Activated T-cell treated with anti-CD3 and anti-CD28 coated beads, Interleukin-2, amount 50 U/mL, for 24 hours (primary cell): Measurements from ENCODE around the gene CRLF2.
A peak's percentile ranks its signal among the peaks of the same experiment; 100 is the strongest.
"Not testable (repeated sequence)": the region's sequence is repeated elsewhere in the genome, so short reads cannot be mapped to it uniquely, and the experiment has no call there.

ENCODE experiments used
- DNase-seq: peaks from one replicate; pipeline ENCODE4 v3.0.0-alpha.2; 2020
- H3K27ac Mint-ChIP-seq: 2 replicates; pipeline ENCODE4 v1.8.0; 2020; ENCODE audit warnings: mild to moderate bottlenecking, mixed read lengths
- H3K27me3 Mint-ChIP-seq: 2 replicates; pipeline ENCODE4 v1.8.0; 2020; ENCODE audit warnings: mixed read lengths
- H3K36me3 Mint-ChIP-seq: 2 replicates; pipeline ENCODE4 v1.8.0; 2020; ENCODE audit warnings: low read depth, mixed read lengths
- H3K4me1 Mint-ChIP-seq: 2 replicates; pipeline ENCODE4 v1.8.0; 2020; ENCODE audit warnings: low read depth, mixed read lengths
- H3K4me3 Mint-ChIP-seq: 2 replicates; pipeline ENCODE4 v1.8.0; 2020; ENCODE audit warnings: mild to moderate bottlenecking, moderate library complexity, mixed read lengths
- H3K9me3 Mint-ChIP-seq: 2 replicates; pipeline ENCODE4 v1.8.0; 2020; ENCODE audit warnings: mixed read lengths

The CRLF2 gene

DNA sequence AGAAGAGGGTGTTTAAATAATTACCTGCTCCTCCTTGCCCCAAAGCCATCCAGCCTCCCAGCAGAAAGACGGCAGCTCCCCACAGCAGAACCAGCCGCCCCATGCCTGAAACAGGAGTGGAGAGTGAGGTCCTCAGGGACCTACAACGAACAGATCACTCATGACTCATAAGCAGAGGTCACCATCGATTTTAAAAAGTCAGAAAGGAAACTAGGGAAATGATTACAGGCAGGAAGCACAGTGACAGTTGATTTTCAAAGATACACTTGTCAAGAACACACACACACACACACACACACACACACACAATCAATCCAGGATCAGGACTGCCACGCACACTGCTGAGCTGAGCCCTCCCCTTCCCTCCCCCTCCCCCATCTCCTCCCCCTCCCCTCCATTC lies at the start of gene CRLF2:
Gene CRLF2 (minus strand): TSS at position 118 of the 400 bp plus-strand sequence. CDS start 15 bp downstream, at position 103.
- no peak for DNase-seq
- Mint-ChIP-seq H3K4me3 (peak within 1 kb of the TSS; percentile 18), H3K9me3 (peaks cover 2% of the 10 kb centered on the region), H3K27ac (peak within 1 kb of the TSS; percentile 65), H3K27me3 (peaks cover 35% of the 10 kb centered on the region), H3K4me1 (peaks cover 31% of the 10 kb centered on the region), H3K36me3 (no peaks in the 10 kb centered on the region)

GRCh38 chrX:1261771-1262170 lies 49.3 kb upstream of the CRLF2 start:
- not testable (repeated sequence) for H3K27ac Mint-ChIP-seq, H3K4me1 Mint-ChIP-seq, H3K27me3 Mint-ChIP-seq, DNase-seq, H3K4me3 Mint-ChIP-seq, H3K36me3 Mint-ChIP-seq, H3K9me3 Mint-ChIP-seq

DNA sequence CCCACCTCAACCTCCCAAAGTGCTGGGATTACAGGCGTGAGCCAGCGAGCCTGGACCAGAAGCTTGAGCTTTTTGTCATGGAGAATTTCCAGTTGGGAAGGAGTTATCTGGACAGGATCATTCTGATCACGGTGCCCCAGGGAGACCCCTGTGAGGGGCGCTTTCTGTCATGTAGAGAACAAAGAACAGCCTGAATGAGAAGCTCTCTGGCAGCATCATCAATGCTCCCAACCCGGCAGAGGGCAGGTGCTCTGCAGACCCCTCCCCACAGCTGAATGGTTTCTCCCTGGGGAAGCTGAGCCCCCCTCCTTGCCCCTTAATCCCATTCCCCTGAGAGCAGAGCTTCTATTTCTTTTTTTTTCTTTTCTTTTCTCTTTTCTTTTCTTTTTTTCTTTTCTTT lies 48.8 kb upstream of the CRLF2 start:
- H3K4me3 Mint-ChIP-seq, result no peak overlapping the region
- no peak for DNase-seq
- no peaks in the 10 kb centered on the region for H3K4me1 Mint-ChIP-seq
- H3K9me3 Mint-ChIP-seq, result peaks cover 3% of the 10 kb centered on the region
- H3K36me3 Mint-ChIP-seq, result no peaks in the 10 kb centered on the region
- H3K27me3 Mint-ChIP-seq, result no peaks in the 10 kb centered on the region
- no peak overlapping the region for H3K27ac Mint-ChIP-seq

DNA sequence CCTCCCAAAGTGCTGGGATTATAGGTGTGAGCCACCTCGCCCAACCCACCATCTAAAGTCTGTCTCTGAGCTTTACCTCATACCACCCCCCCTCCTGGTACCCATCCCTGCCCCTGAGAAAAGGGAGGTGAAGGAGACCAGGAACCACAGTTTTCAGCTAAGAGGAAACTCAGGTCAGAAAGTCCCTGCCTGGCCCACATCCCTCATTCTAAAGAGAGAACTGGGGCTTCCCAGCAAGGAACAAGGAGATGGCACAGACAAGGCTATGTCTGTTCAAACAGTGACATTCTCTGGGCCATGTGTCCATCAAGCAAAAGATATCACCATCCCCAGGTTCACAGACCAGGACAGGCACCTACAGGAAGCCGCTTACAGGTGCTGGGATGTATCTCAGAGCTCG lies 40.4 kb upstream of the CRLF2 start:
- H3K27ac Mint-ChIP-seq, result no peak overlapping the region
- DNase-seq, result no peak
- no peaks in the 10 kb centered on the region for H3K36me3 Mint-ChIP-seq
- peaks cover 10% of the 10 kb centered on the region for H3K4me1 Mint-ChIP-seq
- no peak overlapping the region for H3K4me3 Mint-ChIP-seq
- H3K27me3 Mint-ChIP-seq, result no peaks in the 10 kb centered on the region
- no peaks in the 10 kb centered on the region for H3K9me3 Mint-ChIP-seq

GRCh38 chrX:1249101-1249887 lies 36.8 kb upstream of the CRLF2 start:
- DNase-seq, result peak; percentile 64
- H3K4me3 Mint-ChIP-seq, result no peak overlapping the region
- H3K9me3 Mint-ChIP-seq, result no peaks in the 10 kb centered on the region
- H3K27me3 Mint-ChIP-seq, result no peaks in the 10 kb centered on the region
- no peaks in the 10 kb centered on the region for H3K36me3 Mint-ChIP-seq
- H3K4me1 Mint-ChIP-seq, result peaks cover 15% of the 10 kb centered on the region
- H3K27ac Mint-ChIP-seq, result peak overlapping the region; percentile 82

DNA sequence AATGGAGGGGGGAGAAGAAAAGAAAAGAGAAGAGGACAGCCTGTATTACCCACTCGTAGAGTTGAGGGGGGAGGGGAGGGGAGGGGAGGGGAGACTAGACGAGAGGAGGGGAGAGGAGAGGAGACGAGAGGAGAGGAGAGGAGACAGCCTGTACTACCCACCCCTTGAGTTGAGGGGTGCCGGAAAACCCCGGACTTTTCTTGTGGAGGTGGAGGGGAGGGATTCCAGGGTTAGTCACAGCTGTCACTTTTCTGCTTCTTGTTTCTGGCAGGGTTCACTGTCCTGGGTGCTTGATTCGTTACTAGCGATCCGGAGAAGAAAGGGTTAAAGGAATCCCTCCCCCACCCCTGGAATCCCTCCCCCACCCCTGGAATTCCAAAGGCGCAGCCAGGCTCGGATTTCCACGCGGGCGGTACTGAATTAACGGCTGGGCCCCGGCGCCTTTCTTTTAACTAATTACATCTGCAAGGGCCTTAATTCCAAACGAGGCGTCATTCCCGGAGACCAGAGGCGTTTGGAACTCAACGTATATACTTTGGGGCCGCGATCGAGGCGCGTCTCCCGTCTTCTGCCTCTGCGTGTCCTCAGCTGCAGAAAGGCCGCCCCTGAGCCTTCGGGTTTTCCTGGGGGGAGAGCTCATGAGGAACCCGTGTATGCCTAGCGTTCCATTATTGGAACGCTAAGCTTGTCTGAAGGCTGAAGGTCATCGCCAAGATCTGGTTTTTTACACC lies 36.0 kb upstream of the CRLF2 start:
- Mint-ChIP-seq H3K27ac (no peak overlapping the region), H3K9me3 (no peaks in the 10 kb centered on the region), H3K4me3 (no peak overlapping the region), H3K4me1 (peaks cover 19% of the 10 kb centered on the region), H3K36me3 (no peaks in the 10 kb centered on the region), H3K27me3 (no peaks in the 10 kb centered on the region)
- no peak for DNase-seq

GRCh38 chrX:1246816-1247215 lies 34.4 kb upstream of the CRLF2 start:
- H3K27ac Mint-ChIP-seq, result no peak overlapping the region
- DNase-seq, result peak; percentile 94
- no peaks in the 10 kb centered on the region for H3K27me3 Mint-ChIP-seq
- H3K4me3 Mint-ChIP-seq, result no peak overlapping the region
- peaks cover 26% of the 10 kb centered on the region for H3K4me1 Mint-ChIP-seq
- H3K36me3 Mint-ChIP-seq, result no peaks in the 10 kb centered on the region
- no peaks in the 10 kb centered on the region for H3K9me3 Mint-ChIP-seq

DNA sequence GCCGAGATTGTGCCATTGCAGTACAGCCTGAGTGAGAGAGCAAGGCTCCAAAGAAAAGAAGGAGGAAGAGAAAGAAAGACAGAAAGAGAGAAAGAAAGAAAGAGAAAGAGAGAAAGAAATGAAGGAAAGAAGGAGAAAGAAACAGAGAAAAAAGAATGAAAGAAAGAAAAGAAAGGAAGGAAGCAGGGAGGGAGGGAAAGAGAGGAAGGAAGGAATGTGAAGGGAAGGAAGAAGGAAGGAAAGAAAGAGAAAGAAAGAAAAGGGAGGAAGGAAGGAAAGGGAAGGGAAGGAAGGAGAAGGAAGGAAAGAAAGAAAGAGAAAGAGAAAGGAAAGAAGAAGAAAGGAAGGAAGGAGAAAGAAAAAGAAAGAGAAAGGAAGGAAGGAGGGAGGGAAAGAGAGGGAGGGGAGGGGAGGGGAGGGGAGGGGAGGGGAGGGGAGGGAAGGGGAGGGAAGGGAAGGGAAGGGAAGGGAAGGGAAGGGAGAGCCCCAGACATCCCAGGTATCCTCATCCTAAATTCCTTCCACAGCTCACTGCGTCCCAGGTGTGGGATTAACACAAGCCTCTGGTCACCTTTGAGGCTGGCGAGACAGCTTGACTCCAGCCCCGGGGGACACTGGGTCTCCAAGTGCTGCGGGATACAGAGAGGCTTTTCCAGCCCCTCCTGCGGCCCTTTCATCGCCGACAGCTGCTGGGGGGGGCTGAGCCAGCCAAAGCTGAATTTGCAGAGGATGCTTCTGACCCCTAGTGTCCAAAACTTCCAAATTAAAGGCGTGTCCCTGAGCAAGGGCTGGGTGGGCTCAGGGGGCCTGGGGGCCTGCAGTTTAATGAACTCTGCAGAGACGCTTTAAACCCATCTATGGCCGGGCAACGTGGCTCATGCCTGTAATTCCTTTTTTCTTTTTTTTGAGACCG lies 32.0 kb upstream of the CRLF2 start:
- Mint-ChIP-seq H3K36me3 (no peaks in the 10 kb centered on the region), H3K4me1 (peaks cover 26% of the 10 kb centered on the region), H3K27me3 (peaks cover 3% of the 10 kb centered on the region), H3K9me3 (no peaks in the 10 kb centered on the region), H3K27ac (no peak overlapping the region), H3K4me3 (no peak overlapping the region)
- no peak for DNase-seq

- H3K27me3 Mint-ChIP-seq, result peaks cover 3% of the 10 kb centered on the region
- no peak overlapping the region for H3K4me3 Mint-ChIP-seq
- H3K9me3 Mint-ChIP-seq, result no peaks in the 10 kb centered on the region
- H3K36me3 Mint-ChIP-seq, result no peaks in the 10 kb centered on the region
- peaks cover 19% of the 10 kb centered on the region for H3K4me1 Mint-ChIP-seq
- no peak for DNase-seq
- no peak overlapping the region for H3K27ac Mint-ChIP-seq
Measured at GRCh38 chrX:1242891-1243402, 30.5 kb upstream of the CRLF2 start.

- not testable (repeated sequence) for H3K27ac Mint-ChIP-seq, H3K36me3 Mint-ChIP-seq, H3K27me3 Mint-ChIP-seq, H3K9me3 Mint-ChIP-seq, DNase-seq, H3K4me3 Mint-ChIP-seq
- H3K4me1 Mint-ChIP-seq, result peaks cover 14% of the 10 kb centered on the region
Measured at GRCh38 chrX:1240551-1240950, 28.1 kb upstream of the CRLF2 start.

GRCh38 chrX:1239681-1240142 lies 27.3 kb upstream of the CRLF2 start:
- no peaks in the 10 kb centered on the region for H3K9me3 Mint-ChIP-seq
- peaks cover 3% of the 10 kb centered on the region for H3K27me3 Mint-ChIP-seq
- H3K36me3 Mint-ChIP-seq, result no peaks in the 10 kb centered on the region
- no peak overlapping the region for H3K27ac Mint-ChIP-seq
- H3K4me3 Mint-ChIP-seq, result no peak overlapping the region
- peaks cover 14% of the 10 kb centered on the region for H3K4me1 Mint-ChIP-seq
- no peak for DNase-seq

GRCh38 chrX:1231850-1232465 lies 19.5 kb upstream of the CRLF2 start:
- peaks cover 10% of the 10 kb centered on the region for H3K4me1 Mint-ChIP-seq
- no peak for DNase-seq
- no peaks in the 10 kb centered on the region for H3K36me3 Mint-ChIP-seq
- H3K27ac Mint-ChIP-seq, result no peak overlapping the region
- H3K4me3 Mint-ChIP-seq, result no peak overlapping the region
- H3K27me3 Mint-ChIP-seq, result peaks cover 3% of the 10 kb centered on the region
- H3K9me3 Mint-ChIP-seq, result peaks cover 3% of the 10 kb centered on the region

GRCh38 chrX:1228101-1228500 lies 15.7 kb upstream of the CRLF2 start:
- H3K27me3 Mint-ChIP-seq, H3K36me3 Mint-ChIP-seq, DNase-seq, H3K4me3 Mint-ChIP-seq, H3K9me3 Mint-ChIP-seq, H3K27ac Mint-ChIP-seq: not testable (repeated sequence)
- peaks cover 16% of the 10 kb centered on the region for H3K4me1 Mint-ChIP-seq

DNA sequence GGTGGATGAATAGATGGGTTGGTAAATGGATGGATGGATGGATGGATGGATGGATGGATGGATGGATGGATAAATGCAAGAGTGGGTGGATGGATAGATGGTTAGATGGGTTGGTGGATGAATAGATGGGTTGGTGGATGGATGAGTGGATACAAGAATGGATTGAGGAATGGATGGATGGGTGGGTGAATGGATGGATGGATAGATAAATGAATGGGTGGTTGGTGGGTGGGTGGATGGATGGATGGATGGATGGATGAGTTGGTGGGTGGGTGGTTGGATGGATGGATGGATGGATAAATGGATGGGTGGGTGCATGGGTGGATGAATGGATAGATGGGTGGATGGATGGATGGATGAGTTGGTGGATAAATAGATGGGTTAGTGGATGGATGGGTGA lies 13.8 kb upstream of the CRLF2 start:
- H3K27ac Mint-ChIP-seq, result no peak overlapping the region
- H3K4me1 Mint-ChIP-seq, result peaks cover 8% of the 10 kb centered on the region
- no peak overlapping the region for H3K4me3 Mint-ChIP-seq
- H3K9me3 Mint-ChIP-seq, result peaks cover 17% of the 10 kb centered on the region
- no peaks in the 10 kb centered on the region for H3K36me3 Mint-ChIP-seq
- DNase-seq, result no peak
- no peaks in the 10 kb centered on the region for H3K27me3 Mint-ChIP-seq
